Activated CD8-positive, alpha-beta T cell treated with anti-CD3 and anti-CD28 coated beads for 36 hours (primary cell): Measurements from ENCODE around the gene CDH9. TPM values are rescaled to one million over a fixed set of nuclear protein-coding genes. Genes with fewer than 3 reads are reported as not detected.

Experiments
- ATAC-seq: fragments of 200-7000 bp; cut with Tn5 transposase; one replicate; pipeline ENCODE4 v1.10.0; 2021; ENCODE audit warnings: mild to moderate bottlenecking, moderate library complexity
- CTCF ChIA-PET: fragments of 350-600 bp; sonication (Branson Sonifier 250); formaldehyde crosslinking; loops from one replicate; lab custom pipeline; 2021; ENCODE audit warnings: antibody characterized with exemption; lab: Charles Lee
- POLR2A ChIA-PET: fragments of 350-600 bp; sonication (Branson Sonifier 250); formaldehyde crosslinking; loops from one replicate; lab custom pipeline; 2021; ENCODE audit warnings: antibody characterized with exemption; lab: Charles Lee
- DNase-seq: peaks from one replicate; pipeline ENCODE4 v3.0.0-alpha.2; 2020
- H3K27ac Mint-ChIP-seq: one replicate; pipeline ENCODE4 v1.8.0; 2021; ENCODE audit warnings: mild to moderate bottlenecking, mixed read lengths
- H3K27me3 Mint-ChIP-seq: one replicate; pipeline ENCODE4 v1.8.0; 2021; ENCODE audit warnings: mixed read lengths
- H3K36me3 Mint-ChIP-seq: one replicate; pipeline ENCODE4 v1.8.0; 2021; ENCODE audit warnings: low read depth, mixed read lengths
- H3K4me1 Mint-ChIP-seq: one replicate; pipeline ENCODE4 v1.8.0; 2021; ENCODE audit warnings: low read depth, mixed read lengths
- H3K4me3 Mint-ChIP-seq: one replicate; pipeline ENCODE4 v1.8.0; 2021; ENCODE audit warnings: mild to moderate bottlenecking, moderate library complexity, mixed read lengths
- H3K9me3 Mint-ChIP-seq: one replicate; pipeline ENCODE4 v1.8.0; 2021; ENCODE audit warnings: mixed read lengths
- CTCF ChIP-seq: fragments of 200-600 bp; IDR thresholded peaks from one replicate; pipeline ENCODE4 v1.8.0; 2022; ENCODE audit warnings: antibody characterized with exemption, mild to moderate bottlenecking
- intact Hi-C: fragments of 100-400 bp; cut with micrococcal nuclease; formaldehyde crosslinking; loops from one replicate; pipeline ENCODE4 v1.10.0; 2022
- total RNA-seq, 2 experiments: library from RNA; stranded (reverse); gene quantifications; one replicate each; pipeline ENCODE4 v1.2.3, GENCODE V29; 2021

The CDH9 gene
- total RNA-seq = not detected

GRCh38 chr5:27038476-27038875, at the start of gene CDH9:
TSS of gene CDH9 (minus strand) at chr5:27038586. CDS start at chr5:26988333, 50,253 bp downstream.
- H3K36me3 Mint-ChIP-seq = no peaks in the 10 kb centered on the region
- no peak within 1 kb of the TSS for H3K4me3 Mint-ChIP-seq
- TF ChIP-seq CTCF = no peak
- ChIA-PET POLR2A (no interaction called here), CTCF (no interaction called here)
- intact Hi-C loops = no loop called here
- ATAC-seq (no peak), DNase-seq (no peak)
- no peaks in the 10 kb centered on the region for H3K27me3 Mint-ChIP-seq
- peaks cover 5% of the 10 kb centered on the region for H3K9me3 Mint-ChIP-seq
- H3K27ac Mint-ChIP-seq = no peak within 1 kb of the TSS
- no peaks in the 10 kb centered on the region for H3K4me1 Mint-ChIP-seq

GRCh38 chr5:27087747-27088146, 49.4 kb upstream of the CDH9 start:
- TF ChIP-seq CTCF = no peak
- ATAC-seq = no peak
- POLR2A ChIA-PET = no interaction called here
- H3K4me3 Mint-ChIP-seq = no peak overlapping the region
- no peaks in the 10 kb centered on the region for H3K27me3 Mint-ChIP-seq
- H3K4me1 Mint-ChIP-seq = no peaks in the 10 kb centered on the region
- no peak overlapping the region for H3K27ac Mint-ChIP-seq
- DNase-seq = no peak
- intact Hi-C loops = no loop called here
- no peaks in the 10 kb centered on the region for H3K36me3 Mint-ChIP-seq
- CTCF ChIA-PET = no interaction called here
- peaks cover 4% of the 10 kb centered on the region for H3K9me3 Mint-ChIP-seq

GRCh38 chr5:27083449-27084415, 45.3 kb upstream of the CDH9 start:
- intact Hi-C loops = no loop called here
- POLR2A ChIA-PET = no interaction called here
- peaks cover 12% of the 10 kb centered on the region for H3K9me3 Mint-ChIP-seq
- no peak overlapping the region for H3K4me3 Mint-ChIP-seq
- no peaks in the 10 kb centered on the region for H3K4me1 Mint-ChIP-seq
- CTCF ChIA-PET = no interaction called here
- no peaks in the 10 kb centered on the region for H3K36me3 Mint-ChIP-seq
- H3K27me3 Mint-ChIP-seq = no peaks in the 10 kb centered on the region
- ATAC-seq = no peak
- no peak for TF ChIP-seq CTCF
- H3K27ac Mint-ChIP-seq = no peak overlapping the region
- DNase-seq = no peak

- Mint-ChIP-seq H3K4me3 (no peak overlapping the region), H3K9me3 (peaks cover 15% of the 10 kb centered on the region), H3K4me1 (no peaks in the 10 kb centered on the region), H3K36me3 (no peaks in the 10 kb centered on the region), H3K27me3 (no peaks in the 10 kb centered on the region), H3K27ac (no peak overlapping the region)
- CTCF ChIA-PET = no interaction called here
- POLR2A ChIA-PET = no interaction called here
- DNase-seq = no peak
- no peak for ATAC-seq
- TF ChIP-seq CTCF = no peak
- intact Hi-C loops = no loop called here
Measured at GRCh38 chr5:27080147-27080546, 41.8 kb upstream of the CDH9 start.

- ChIA-PET CTCF (no interaction called here), POLR2A (no interaction called here)
- no peak overlapping the region for H3K27ac Mint-ChIP-seq
- no peak for DNase-seq
- no peaks in the 10 kb centered on the region for H3K4me1 Mint-ChIP-seq
- intact Hi-C loops = no loop called here
- H3K36me3 Mint-ChIP-seq = no peaks in the 10 kb centered on the region
- no peaks in the 10 kb centered on the region for H3K27me3 Mint-ChIP-seq
- ATAC-seq = no peak
- TF ChIP-seq CTCF = no peak
- H3K9me3 Mint-ChIP-seq = peaks cover 3% of the 10 kb centered on the region
- no peak overlapping the region for H3K4me3 Mint-ChIP-seq
Measured at GRCh38 chr5:27062451-27062850, 24.1 kb upstream of the CDH9 start.
